GM23338 (cell line): ENCODE measurements around the gene CNPY1. TPM values are rescaled to one million over a fixed set of nuclear protein-coding genes. Genes with fewer than 3 reads are reported as not detected.
A peak's percentile ranks its signal among the peaks of the same experiment; 100 is the strongest.

Experiments used
- ATAC-seq: fragments of 200-7000 bp; cut with Tn5 transposase; 3 replicates; pipeline ENCODE4 v1.9.1; 2020
- DNase-seq: peaks from one replicate; pipeline ENCODE4 v3.0.0-alpha.2; 2015; ENCODE audit warnings: low spot score
- H2AFZ ChIP-seq: fragments of 200-600 bp; sonication (generic); 2 replicates; pipeline ENCODE4 v1.8.0; 2016; ENCODE audit warnings: antibody characterized with exemption, mild to moderate bottlenecking, moderate library complexity
- H3F3A ChIP-seq: fragments of 200-600 bp; sonication (generic); replicated peaks from 2 replicates; pipeline ENCODE4 v1.8.0; 2017; ENCODE audit warnings: antibody characterized with exemption, mixed run types, low read depth
- H3K27ac ChIP-seq: fragments of 200-600 bp; sonication (generic); 2 replicates; pipeline ENCODE4 v1.6.1; 2016; ENCODE audit warnings: low read depth
- H3K27me3 ChIP-seq: fragments of 200-600 bp; sonication (generic); 2 replicates; pipeline ENCODE4 v1.8.0; 2016; ENCODE audit warnings: mild to moderate bottlenecking, mixed run types, moderate library complexity; ENCODE audit not compliant: insufficient read depth
- H3K36me3 ChIP-seq: fragments of 200-600 bp; sonication (generic); 2 replicates; pipeline ENCODE4 v1.8.0; 2016; ENCODE audit warnings: mild to moderate bottlenecking; ENCODE audit not compliant: insufficient read depth
- H3K4me1 ChIP-seq: fragments of 200-600 bp; sonication (generic); 2 replicates; pipeline ENCODE4 v1.8.0; 2016; ENCODE audit warnings: mild to moderate bottlenecking, moderate library complexity; ENCODE audit not compliant: insufficient read depth
- H3K4me2 ChIP-seq: fragments of 200-600 bp; sonication (generic); 2 replicates; pipeline ENCODE4 v1.7.1; 2017; ENCODE audit warnings: mixed run types
- H3K4me3 ChIP-seq: fragments of 200-600 bp; sonication (generic); 2 replicates; pipeline ENCODE4 v1.6.1; 2016; ENCODE audit warnings: mixed run types
- H3K79me2 ChIP-seq: fragments of 200-600 bp; sonication (generic); replicated peaks from 2 replicates; pipeline ENCODE4 v1.8.0; 2017; ENCODE audit warnings: mild to moderate bottlenecking; ENCODE audit not compliant: insufficient read depth
- H3K9me2 ChIP-seq: fragments of 200-600 bp; sonication (generic); 2 replicates; pipeline ENCODE4 v1.8.0; 2017; ENCODE audit not compliant: insufficient read depth
- H4K20me1 ChIP-seq: fragments of 200-600 bp; sonication (generic); replicated peaks from 2 replicates; pipeline ENCODE4 v1.8.0; 2017; ENCODE audit warnings: mild to moderate bottlenecking; ENCODE audit not compliant: insufficient read depth
- H3K27ac Mint-ChIP-seq: 2 replicates; pipeline ENCODE4 v1.8.0; 2020; ENCODE audit warnings: inconsistent platforms, mild to moderate bottlenecking, moderate library complexity, mixed read lengths
- H3K27me3 Mint-ChIP-seq: 3 replicates; pipeline ENCODE4 v1.8.0; 2022; ENCODE audit warnings: low read depth, mild to moderate bottlenecking, moderate library complexity, mixed read lengths, inconsistent platforms; ENCODE audit not compliant: insufficient read depth, poor library complexity
- H3K36me3 Mint-ChIP-seq: 3 replicates; pipeline ENCODE4 v1.8.0; 2021; ENCODE audit warnings: low read depth, mild to moderate bottlenecking, inconsistent platforms, moderate library complexity, mixed read lengths
- H3K4me1 Mint-ChIP-seq: 3 replicates; pipeline ENCODE4 v1.8.0; 2020; ENCODE audit warnings: mild to moderate bottlenecking, inconsistent platforms, mixed read lengths
- H3K4me3 Mint-ChIP-seq: 3 replicates; pipeline ENCODE4 v1.8.0; 2021; ENCODE audit warnings: moderate library complexity, mild to moderate bottlenecking, inconsistent platforms, mixed read lengths
- H3K9me3 Mint-ChIP-seq: 3 replicates; pipeline ENCODE4 v1.8.0; 2020; ENCODE audit warnings: moderate library complexity, mild to moderate bottlenecking, inconsistent platforms, mixed read lengths
- CREB1 ChIP-seq: fragments of 250-450 bp; sonication (Bioruptor Pico); IDR thresholded peaks from 2 replicates; pipeline ENCODE4 v1.5.0; 2020; ENCODE audit warnings: low read depth, mild to moderate bottlenecking, moderate library complexity
- EZH2 ChIP-seq: fragments of 200-600 bp; sonication (generic); IDR thresholded peaks from one replicate; pipeline ENCODE4 v1.8.0; 2017; ENCODE audit warnings: antibody characterized with exemption, mild to moderate bottlenecking, low read depth; ENCODE audit not compliant: unreplicated experiment
- EZH2phosphoT487 ChIP-seq: fragments of 200-600 bp; sonication (generic); IDR thresholded peaks from one replicate; pipeline ENCODE4 v1.8.1; 2018; ENCODE audit warnings: antibody characterized with exemption; ENCODE audit not compliant: unreplicated experiment
- JUNB ChIP-seq: IDR thresholded peaks from one replicate; pipeline ENCODE4 v1.6.1; 2016; ENCODE audit warnings: antibody characterized with exemption; ENCODE audit not compliant: unreplicated experiment
- NANOG ChIP-seq: IDR thresholded peaks from 2 replicates; pipeline ENCODE4 v1.6.1; 2016; ENCODE audit warnings: antibody characterized with exemption, borderline replicate concordance
- POLR2AphosphoS5 ChIP-seq: IDR thresholded peaks from 2 replicates; pipeline ENCODE4 v1.6.1; 2016; ENCODE audit warnings: antibody characterized with exemption, low read depth
- STAT1 ChIP-seq: IDR thresholded peaks from one replicate; pipeline ENCODE4 v1.6.1; 2016; ENCODE audit warnings: antibody characterized with exemption; ENCODE audit not compliant: unreplicated experiment
- ZNF114 ChIP-seq: fragments of 250-450 bp; sonication (Bioruptor Pico); IDR thresholded peaks from 2 replicates; pipeline ENCODE4 v1.5.0; 2020; ENCODE audit warnings: mild to moderate bottlenecking, moderate library complexity
- ZNF331 ChIP-seq: fragments of 250-450 bp; sonication (Bioruptor Pico); IDR thresholded peaks from 2 replicates; pipeline ENCODE4 v1.5.0; 2020; ENCODE audit warnings: low read depth, mild to moderate bottlenecking, moderate library complexity
- polyA plus RNA-seq: library from polyadenylated mRNA; unstranded; fragments of >200 nt; fragmentation: Nextera tagmentation; extraction: Ambion mirVana; gene quantifications from 2 replicates; pipeline ENCODE4 v1.2.1, GENCODE V29; 2016
- total RNA-seq: library from RNA; depleted of rRNA; stranded (reverse); fragments of >200 nt; shearing (Covaris generic); gene quantifications from 2 replicates; pipeline ENCODE4 v1.2.3, GENCODE V29; 2014
- TF ChIP-seq, protein P1 (sequence below): IDR thresholded peaks from 2 replicates; pipeline ENCODE4 v1.6.1; 2016; ENCODE audit warnings: antibody characterized with exemption
- TF ChIP-seq, protein P2 (sequence below), 2 experiments: fragments of 200-600 bp in 1 of 2; sonication (generic) in 1 of 2; conservative IDR thresholded peaks; 2 replicates each; pipeline versions ENCODE4 v1.5.1 to v1.6.1; 2016 to 2017; ENCODE audit warnings: antibody characterized with exemption in 2 of 2, low read depth in 2 of 2, mild to moderate bottlenecking in 2 of 2, moderate library complexity in 1 of 2
- TF ChIP-seq, protein P3 (sequence below): fragments of 250-450 bp; sonication (Bioruptor Pico); IDR thresholded peaks from 2 replicates; pipeline ENCODE4 v1.5.0; 2020; ENCODE audit warnings: mild to moderate bottlenecking, moderate library complexity
- TF ChIP-seq, protein P4 (sequence below): IDR thresholded peaks from one replicate; pipeline ENCODE4 v1.6.1; 2018; ENCODE audit warnings: antibody characterized with exemption; ENCODE audit not compliant: unreplicated experiment

The CNPY1 gene
- total and polyA plus RNA-seq, 2 experiments from 2014 or later, result not detected

DNA sequence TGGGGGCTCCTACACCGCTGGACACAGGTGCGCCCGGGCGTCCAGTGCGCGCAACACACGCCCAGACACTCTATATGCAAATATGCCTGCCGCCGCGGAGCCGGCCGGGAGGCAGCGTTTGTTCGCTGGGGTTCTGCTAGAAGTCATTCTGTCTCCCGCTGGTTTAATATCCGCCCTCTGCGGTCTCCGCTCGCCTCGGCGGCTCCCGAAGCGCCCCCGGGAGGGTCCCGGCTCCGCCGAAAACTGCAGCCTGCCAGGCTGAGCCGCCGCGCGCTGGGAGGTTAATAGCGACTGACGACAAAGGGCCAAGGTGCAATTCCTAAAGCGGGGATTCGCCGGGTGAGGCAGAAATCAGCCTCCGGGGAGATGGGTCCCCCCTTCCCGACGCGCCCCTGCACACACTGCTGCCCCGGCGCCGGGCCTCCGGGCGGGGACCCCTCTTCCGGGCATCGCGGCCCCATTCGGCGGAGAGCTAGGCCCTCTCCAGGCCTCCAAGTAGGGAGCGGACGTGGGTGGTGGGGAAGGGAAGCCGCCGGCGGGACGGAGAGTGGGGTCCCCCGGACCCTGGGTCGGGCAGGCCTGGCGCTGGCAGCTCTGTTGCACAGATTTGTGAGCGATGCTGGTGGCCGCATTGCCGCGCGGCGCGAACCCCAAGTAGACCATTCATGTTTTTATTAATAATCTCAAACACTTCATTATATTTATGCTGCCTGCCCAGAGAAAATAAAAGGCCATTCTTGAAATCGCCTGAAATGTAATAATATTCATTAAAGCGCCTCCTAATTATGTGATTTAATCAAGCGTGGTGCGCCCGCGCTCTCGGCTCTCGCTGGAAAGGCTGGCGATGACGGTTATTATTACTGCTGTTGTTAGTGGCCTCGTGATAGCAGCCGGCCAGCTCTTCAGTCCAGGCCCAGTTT is 79.3 kb downstream of the CNPY1 start:
- peaks cover 28% of the 10 kb centered on the region for H3F3A ChIP-seq
- DNase-seq (peak; percentile 95), ATAC-seq (peak; percentile 56)
- Mint-ChIP-seq H3K4me1 (peaks cover 35% of the 10 kb centered on the region), H3K27me3 (peaks cover 100% of the 10 kb centered on the region), H3K9me3 (peaks cover 4% of the 10 kb centered on the region; the same call in 1 of the 3 replicates), H3K4me3 (peak overlapping the region; percentile 61), H3K36me3 (no peaks in the 10 kb centered on the region), H3K27ac (no peak overlapping the region)
- H3K79me2 ChIP-seq, result no peaks in the 10 kb centered on the region
- H3K4me2 ChIP-seq, result peak overlapping the region; percentile 87
- H2AFZ ChIP-seq, result peak overlapping the region; percentile 18; the same call in 1 of the 2 replicates
- peaks cover 42% of the 10 kb centered on the region for H3K4me1 ChIP-seq
- peaks cover 100% of the 10 kb centered on the region for H3K27me3 ChIP-seq
- H3K4me3 ChIP-seq, result peak overlapping the region; percentile 59
- H3K27ac ChIP-seq, result no peak overlapping the region
- peaks cover 55% of the 10 kb centered on the region for H4K20me1 ChIP-seq
- TF ChIP-seq JUNB (no peak), STAT1 (no peak), CREB1 (no peak), EZH2 (peak; percentile 88), EZH2phosphoT487 (peak; percentile 47), NANOG (no peak), POLR2AphosphoS5 (no peak), ZNF331 (CRISPR knock-in tag) (no peak), ZNF114 (CRISPR knock-in tag) (no peak)
- TF ChIP-seq, protein P1, sequence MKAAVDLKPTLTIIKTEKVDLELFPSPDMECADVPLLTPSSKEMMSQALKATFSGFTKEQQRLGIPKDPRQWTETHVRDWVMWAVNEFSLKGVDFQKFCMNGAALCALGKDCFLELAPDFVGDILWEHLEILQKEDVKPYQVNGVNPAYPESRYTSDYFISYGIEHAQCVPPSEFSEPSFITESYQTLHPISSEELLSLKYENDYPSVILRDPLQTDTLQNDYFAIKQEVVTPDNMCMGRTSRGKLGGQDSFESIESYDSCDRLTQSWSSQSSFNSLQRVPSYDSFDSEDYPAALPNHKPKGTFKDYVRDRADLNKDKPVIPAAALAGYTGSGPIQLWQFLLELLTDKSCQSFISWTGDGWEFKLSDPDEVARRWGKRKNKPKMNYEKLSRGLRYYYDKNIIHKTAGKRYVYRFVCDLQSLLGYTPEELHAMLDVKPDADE, result no peak
- TF ChIP-seq, protein P2, sequence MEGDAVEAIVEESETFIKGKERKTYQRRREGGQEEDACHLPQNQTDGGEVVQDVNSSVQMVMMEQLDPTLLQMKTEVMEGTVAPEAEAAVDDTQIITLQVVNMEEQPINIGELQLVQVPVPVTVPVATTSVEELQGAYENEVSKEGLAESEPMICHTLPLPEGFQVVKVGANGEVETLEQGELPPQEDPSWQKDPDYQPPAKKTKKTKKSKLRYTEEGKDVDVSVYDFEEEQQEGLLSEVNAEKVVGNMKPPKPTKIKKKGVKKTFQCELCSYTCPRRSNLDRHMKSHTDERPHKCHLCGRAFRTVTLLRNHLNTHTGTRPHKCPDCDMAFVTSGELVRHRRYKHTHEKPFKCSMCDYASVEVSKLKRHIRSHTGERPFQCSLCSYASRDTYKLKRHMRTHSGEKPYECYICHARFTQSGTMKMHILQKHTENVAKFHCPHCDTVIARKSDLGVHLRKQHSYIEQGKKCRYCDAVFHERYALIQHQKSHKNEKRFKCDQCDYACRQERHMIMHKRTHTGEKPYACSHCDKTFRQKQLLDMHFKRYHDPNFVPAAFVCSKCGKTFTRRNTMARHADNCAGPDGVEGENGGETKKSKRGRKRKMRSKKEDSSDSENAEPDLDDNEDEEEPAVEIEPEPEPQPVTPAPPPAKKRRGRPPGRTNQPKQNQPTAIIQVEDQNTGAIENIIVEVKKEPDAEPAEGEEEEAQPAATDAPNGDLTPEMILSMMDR (conservative IDR thresholded peaks at IDR 0.05; ENCODE audit: low read depth in 2 of 2), result peak; percentile 0 to 39; a peak in 2 of 4 replicates
- TF ChIP-seq, protein P3, sequence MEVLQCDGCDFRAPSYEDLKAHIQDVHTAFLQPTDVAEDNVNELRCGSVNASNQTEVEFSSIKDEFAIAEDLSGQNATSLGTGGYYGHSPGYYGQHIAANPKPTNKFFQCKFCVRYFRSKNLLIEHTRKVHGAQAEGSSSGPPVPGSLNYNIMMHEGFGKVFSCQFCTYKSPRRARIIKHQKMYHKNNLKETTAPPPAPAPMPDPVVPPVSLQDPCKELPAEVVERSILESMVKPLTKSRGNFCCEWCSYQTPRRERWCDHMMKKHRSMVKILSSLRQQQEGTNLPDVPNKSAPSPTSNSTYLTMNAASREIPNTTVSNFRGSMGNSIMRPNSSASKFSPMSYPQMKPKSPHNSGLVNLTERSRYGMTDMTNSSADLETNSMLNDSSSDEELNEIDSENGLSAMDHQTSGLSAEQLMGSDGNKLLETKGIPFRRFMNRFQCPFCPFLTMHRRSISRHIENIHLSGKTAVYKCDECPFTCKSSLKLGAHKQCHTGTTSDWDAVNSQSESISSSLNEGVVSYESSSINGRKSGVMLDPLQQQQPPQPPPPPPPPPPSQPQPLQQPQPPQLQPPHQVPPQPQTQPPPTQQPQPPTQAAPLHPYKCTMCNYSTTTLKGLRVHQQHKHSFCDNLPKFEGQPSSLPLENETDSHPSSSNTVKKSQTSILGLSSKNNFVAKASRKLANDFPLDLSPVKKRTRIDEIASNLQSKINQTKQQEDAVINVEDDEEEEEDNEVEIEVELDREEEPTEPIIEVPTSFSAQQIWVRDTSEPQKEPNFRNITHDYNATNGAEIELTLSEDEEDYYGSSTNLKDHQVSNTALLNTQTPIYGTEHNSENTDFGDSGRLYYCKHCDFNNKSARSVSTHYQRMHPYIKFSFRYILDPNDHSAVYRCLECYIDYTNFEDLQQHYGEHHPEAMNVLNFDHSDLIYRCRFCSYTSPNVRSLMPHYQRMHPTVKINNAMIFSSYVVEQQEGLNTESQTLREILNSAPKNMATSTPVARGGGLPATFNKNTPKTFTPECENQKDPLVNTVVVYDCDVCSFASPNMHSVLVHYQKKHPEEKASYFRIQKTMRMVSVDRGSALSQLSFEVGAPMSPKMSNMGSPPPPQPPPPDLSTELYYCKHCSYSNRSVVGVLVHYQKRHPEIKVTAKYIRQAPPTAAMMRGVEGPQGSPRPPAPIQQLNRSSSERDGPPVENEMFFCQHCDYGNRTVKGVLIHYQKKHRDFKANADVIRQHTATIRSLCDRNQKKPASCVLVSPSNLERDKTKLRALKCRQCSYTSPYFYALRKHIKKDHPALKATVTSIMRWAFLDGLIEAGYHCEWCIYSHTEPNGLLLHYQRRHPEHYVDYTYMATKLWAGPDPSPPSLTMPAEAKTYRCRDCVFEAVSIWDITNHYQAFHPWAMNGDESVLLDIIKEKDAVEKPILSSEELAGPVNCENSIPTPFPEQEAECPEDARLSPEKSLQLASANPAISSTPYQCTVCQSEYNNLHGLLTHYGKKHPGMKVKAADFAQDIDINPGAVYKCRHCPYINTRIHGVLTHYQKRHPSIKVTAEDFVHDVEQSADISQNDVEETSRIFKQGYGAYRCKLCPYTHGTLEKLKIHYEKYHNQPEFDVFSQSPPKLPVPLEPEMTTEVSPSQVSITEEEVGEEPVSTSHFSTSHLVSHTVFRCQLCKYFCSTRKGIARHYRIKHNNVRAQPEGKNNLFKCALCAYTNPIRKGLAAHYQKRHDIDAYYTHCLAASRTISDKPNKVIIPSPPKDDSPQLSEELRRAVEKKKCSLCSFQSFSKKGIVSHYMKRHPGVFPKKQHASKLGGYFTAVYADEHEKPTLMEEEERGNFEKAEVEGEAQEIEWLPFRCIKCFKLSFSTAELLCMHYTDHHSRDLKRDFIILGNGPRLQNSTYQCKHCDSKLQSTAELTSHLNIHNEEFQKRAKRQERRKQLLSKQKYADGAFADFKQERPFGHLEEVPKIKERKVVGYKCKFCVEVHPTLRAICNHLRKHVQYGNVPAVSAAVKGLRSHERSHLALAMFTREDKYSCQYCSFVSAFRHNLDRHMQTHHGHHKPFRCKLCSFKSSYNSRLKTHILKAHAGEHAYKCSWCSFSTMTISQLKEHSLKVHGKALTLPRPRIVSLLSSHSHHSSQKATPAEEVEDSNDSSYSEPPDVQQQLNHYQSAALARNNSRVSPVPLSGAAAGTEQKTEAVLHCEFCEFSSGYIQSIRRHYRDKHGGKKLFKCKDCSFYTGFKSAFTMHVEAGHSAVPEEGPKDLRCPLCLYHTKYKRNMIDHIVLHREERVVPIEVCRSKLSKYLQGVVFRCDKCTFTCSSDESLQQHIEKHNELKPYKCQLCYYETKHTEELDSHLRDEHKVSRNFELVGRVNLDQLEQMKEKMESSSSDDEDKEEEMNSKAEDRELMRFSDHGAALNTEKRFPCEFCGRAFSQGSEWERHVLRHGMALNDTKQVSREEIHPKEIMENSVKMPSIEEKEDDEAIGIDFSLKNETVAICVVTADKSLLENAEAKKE (CRISPR knock-in tag), result no peak
- TF ChIP-seq, protein P4, sequence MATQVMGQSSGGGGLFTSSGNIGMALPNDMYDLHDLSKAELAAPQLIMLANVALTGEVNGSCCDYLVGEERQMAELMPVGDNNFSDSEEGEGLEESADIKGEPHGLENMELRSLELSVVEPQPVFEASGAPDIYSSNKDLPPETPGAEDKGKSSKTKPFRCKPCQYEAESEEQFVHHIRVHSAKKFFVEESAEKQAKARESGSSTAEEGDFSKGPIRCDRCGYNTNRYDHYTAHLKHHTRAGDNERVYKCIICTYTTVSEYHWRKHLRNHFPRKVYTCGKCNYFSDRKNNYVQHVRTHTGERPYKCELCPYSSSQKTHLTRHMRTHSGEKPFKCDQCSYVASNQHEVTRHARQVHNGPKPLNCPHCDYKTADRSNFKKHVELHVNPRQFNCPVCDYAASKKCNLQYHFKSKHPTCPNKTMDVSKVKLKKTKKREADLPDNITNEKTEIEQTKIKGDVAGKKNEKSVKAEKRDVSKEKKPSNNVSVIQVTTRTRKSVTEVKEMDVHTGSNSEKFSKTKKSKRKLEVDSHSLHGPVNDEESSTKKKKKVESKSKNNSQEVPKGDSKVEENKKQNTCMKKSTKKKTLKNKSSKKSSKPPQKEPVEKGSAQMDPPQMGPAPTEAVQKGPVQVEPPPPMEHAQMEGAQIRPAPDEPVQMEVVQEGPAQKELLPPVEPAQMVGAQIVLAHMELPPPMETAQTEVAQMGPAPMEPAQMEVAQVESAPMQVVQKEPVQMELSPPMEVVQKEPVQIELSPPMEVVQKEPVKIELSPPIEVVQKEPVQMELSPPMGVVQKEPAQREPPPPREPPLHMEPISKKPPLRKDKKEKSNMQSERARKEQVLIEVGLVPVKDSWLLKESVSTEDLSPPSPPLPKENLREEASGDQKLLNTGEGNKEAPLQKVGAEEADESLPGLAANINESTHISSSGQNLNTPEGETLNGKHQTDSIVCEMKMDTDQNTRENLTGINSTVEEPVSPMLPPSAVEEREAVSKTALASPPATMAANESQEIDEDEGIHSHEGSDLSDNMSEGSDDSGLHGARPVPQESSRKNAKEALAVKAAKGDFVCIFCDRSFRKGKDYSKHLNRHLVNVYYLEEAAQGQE, result no peak
- H3K9me2 ChIP-seq, result no peaks in the 10 kb centered on the region
- no peaks in the 10 kb centered on the region for H3K36me3 ChIP-seq
